BJ (cell line): Measurements from ENCODE around the gene ISG20L2. TPM values are rescaled to one million over a fixed set of nuclear protein-coding genes. Genes with fewer than 3 reads are reported as not detected.

Experiments
- CTCF ChIA-PET: fragments of 350-600 bp; formaldehyde crosslinking; extraction: SDS; loops from one replicate; lab custom pipeline; 2021; ENCODE audit warnings: antibody characterized with exemption, inconsistent platforms; lab: Yijun Ruan, JAX
- POLR2A ChIA-PET: fragments of 300-600 bp; sonication (Branson Sonifier 250); formaldehyde crosslinking; extraction: SDS; loops from one replicate; lab custom pipeline; 2021; ENCODE audit warnings: antibody characterized with exemption; lab: Charles Lee
- DNase-seq: peaks from one replicate; pipeline ENCODE4 v3.0.0-alpha.2; 2011; ENCODE audit warnings: low read depth
- H3K27me3 ChIP-seq: 2 replicates; pipeline ENCODE4 v1.6.0; 2011; ENCODE audit warnings: low read length; ENCODE audit not compliant: control insufficient read depth, insufficient read depth
- H3K36me3 ChIP-seq: 2 replicates; pipeline ENCODE4 v1.5.1; 2011; ENCODE audit warnings: low read length; ENCODE audit not compliant: control insufficient read depth, insufficient read depth
- H3K4me3 ChIP-seq: 2 replicates; pipeline ENCODE4 v1.5.1; 2011; ENCODE audit warnings: low read depth, mild to moderate bottlenecking, control low read depth, low read length
- CTCF ChIP-seq: IDR thresholded peaks from 2 replicates; pipeline ENCODE4 v1.5.1; 2011; ENCODE audit warnings: low read depth, mild to moderate bottlenecking, control low read depth, inconsistent platforms, low read length, moderate library complexity; ENCODE audit not compliant: insufficient read depth
- polyA plus RNA-seq: library from polyadenylated mRNA; depleted of rRNA; stranded (reverse); fragments of >200 nt; gene quantifications from 2 replicates; pipeline ENCODE4 v1.2.3, GENCODE V29; 2011

The ISG20L2 gene
- polyA plus RNA-seq, 1 experiment = 36.6 TPM

- Histone ChIP-seq H3K4me3 (no peak overlapping the region), H3K36me3 (no peaks in the 10 kb centered on the region), H3K27me3 (no peaks in the 10 kb centered on the region)
- no peak for DNase-seq
- ChIA-PET POLR2A (interaction anchor here (0.6 kb wide), 1 partner anchor 27 kb away, joined by 3 read pairs; no protein-coding TSS in a partner anchor), CTCF (interaction anchor here (1.1 to 31.9 kb wide), 5 partner anchors 7 to 55 kb away, joined by 3 to 1556 read pairs (median 155); partner anchors contain the start of genes CRABP2, ISG20L2 and METTL25B)
- TF ChIP-seq CTCF = no peak
These were observed 47.2 kb downstream of the ISG20L2 start for GRCh38 chr1:156681196-156681960.

- ChIA-PET POLR2A (no interaction called here), CTCF (interaction anchor here (0.9 to 31.9 kb wide), 7 partner anchors 8 to 248 kb away, joined by 3 to 1556 read pairs (median 117); partner anchors contain the start of genes CRABP2, ISG20L2 and METTL25B)
- no peaks in the 10 kb centered on the region for H3K36me3 ChIP-seq
- no peak for TF ChIP-seq CTCF
- no peak overlapping the region for H3K4me3 ChIP-seq
- no peak for DNase-seq
- H3K27me3 ChIP-seq = no peaks in the 10 kb centered on the region
These were observed 48.5 kb downstream of the ISG20L2 start for GRCh38 chr1:156680056-156680455.

GRCh38 chr1:156677616-156678596, 50.7 kb downstream of the ISG20L2 start:
- H3K4me3 ChIP-seq = peak overlapping the region; percentile 55
- DNase-seq = no peak
- CTCF ChIA-PET = interaction anchor here (0.6 to 31.9 kb wide), 19 partner anchors 10 to 257 kb away, joined by 3 to 1556 read pairs (median 5); partner anchors contain the start of genes CRABP2, HAPLN2, ISG20L2 and METTL25B

GRCh38 chr1:156676820-156677615, 51.5 kb downstream of the ISG20L2 start, which contains the start of gene NES:
Gene NES (minus strand): TSS chr1:156677407. CDS start chr1:156677264, 143 bp downstream.
- Histone ChIP-seq H3K27me3 (no peaks in the 10 kb centered on the region), H3K4me3 (peak within 1 kb of the TSS; percentile 55), H3K36me3 (peaks cover 8% of the 10 kb centered on the region)
- POLR2A ChIA-PET = interaction anchor here (1.2 to 1.7 kb wide), 3 partner anchors 13 to 29 kb away, joined by 3 to 9 read pairs (median 6); no protein-coding TSS in a partner anchor
- no peak for DNase-seq
- 0 out of 2 replicates have a peak, but pooled peaks have one; percentile 3 for TF ChIP-seq CTCF
- CTCF ChIA-PET = interaction anchor here (0.6 to 31.9 kb wide), 18 partner anchors 11 to 258 kb away, joined by 3 to 1556 read pairs (median 6); partner anchors contain the start of genes CRABP2, HAPLN2, ISG20L2 and METTL25B

More at GRCh38 chr1:156677616-156678596, 50.7 kb downstream of the ISG20L2 start:
- peak; percentile 93 for TF ChIP-seq CTCF
- H3K36me3 ChIP-seq = peaks cover 4% of the 10 kb centered on the region
- POLR2A ChIA-PET = interaction anchor here (1.2 to 1.7 kb wide), 2 partner anchors 14 to 17 kb away, joined by 3 to 6 read pairs; no protein-coding TSS in a partner anchor
- no peaks in the 10 kb centered on the region for H3K27me3 ChIP-seq
